Caco-2 (cell line): ENCODE measurements around the gene IGF1. TPM values are rescaled to one million over a fixed set of nuclear protein-coding genes. Genes with fewer than 3 reads are reported as not detected.

ENCODE experiments used
- BruUV-seq: library from RNA; stranded (reverse); fragments of 400-500 nt; replicated peaks from 2 replicates; lab custom pipeline; 2021; lab: Mats Ljungman, UMichigan
- CTCF ChIA-PET: fragments of 300-600 bp; sonication (Branson Sonifier 250); formaldehyde crosslinking; loops from one replicate; lab custom pipeline; 2022; ENCODE audit warnings: antibody characterized with exemption; lab: Charles Lee
- POLR2A ChIA-PET: fragments of 300-600 bp; sonication (Branson Sonifier 250); formaldehyde crosslinking; loops from one replicate; lab custom pipeline; 2022; ENCODE audit warnings: antibody characterized with exemption; lab: Charles Lee
- DNase-seq, 2 experiments: peaks; one replicate each; pipeline versions ENCODE4 v3.0.0 to v3.0.0-alpha.2; 2020 to 2022
- H3K27me3 ChIP-seq: replicated peaks from 2 replicates; pipeline ENCODE4 v1.6.0; 2011; ENCODE audit warnings: low read length; ENCODE audit not compliant: control insufficient read depth, insufficient read depth
- H3K36me3 ChIP-seq: 2 replicates; pipeline ENCODE4 v1.5.1; 2011; ENCODE audit warnings: low read length; ENCODE audit not compliant: control insufficient read depth, insufficient read depth
- H3K4me1 ChIP-seq: fragments of 250-450 bp; sonication (Bioruptor Pico); 2 replicates; pipeline ENCODE4 v1.5.1; 2020; ENCODE audit warnings: mild to moderate bottlenecking
- H3K4me3 ChIP-seq: 2 replicates; pipeline ENCODE4 v1.5.1; 2011; ENCODE audit warnings: low read depth, mild to moderate bottlenecking, control low read depth, low read length
- H3K9me3 ChIP-seq: fragments of 250-450 bp; sonication (Bioruptor Pico); 2 replicates; pipeline ENCODE4 v1.5.1; 2020; ENCODE audit warnings: mild to moderate bottlenecking, moderate library complexity
- H3K27ac Mint-ChIP-seq: one replicate; pipeline ENCODE4 v1.8.0; 2022; ENCODE audit warnings: mixed read lengths; ENCODE audit not compliant: unreplicated experiment
- H3K27me3 Mint-ChIP-seq: one replicate; pipeline ENCODE4 v1.8.0; 2022; ENCODE audit warnings: mixed read lengths; ENCODE audit not compliant: insufficient read depth, unreplicated experiment
- H3K36me3 Mint-ChIP-seq: one replicate; pipeline ENCODE4 v1.8.0; 2022; ENCODE audit warnings: mild to moderate bottlenecking, mixed read lengths; ENCODE audit not compliant: insufficient read depth, unreplicated experiment
- H3K4me1 Mint-ChIP-seq: one replicate; pipeline ENCODE4 v1.8.0; 2022; ENCODE audit warnings: low read depth, mixed read lengths; ENCODE audit not compliant: unreplicated experiment
- H3K4me3 Mint-ChIP-seq: one replicate; pipeline ENCODE4 v1.8.0; 2022; ENCODE audit warnings: mild to moderate bottlenecking, moderate library complexity, mixed read lengths; ENCODE audit not compliant: unreplicated experiment
- H3K9me3 Mint-ChIP-seq: one replicate; pipeline ENCODE4 v1.8.0; 2022; ENCODE audit warnings: mixed read lengths; ENCODE audit not compliant: unreplicated experiment
- intact Hi-C: fragments of 100-400 bp; cut with micrococcal nuclease; formaldehyde crosslinking; loops from one replicate; pipeline ENCODE4 v1.10.0; 2022; ENCODE audit not compliant: unreplicated experiment
- total RNA-seq: library from RNA; stranded (reverse); gene quantifications from 2 replicates; pipeline ENCODE4 v1.2.3, GENCODE V29; 2022
- TF ChIP-seq, protein P1 (sequence below), 2 experiments: fragments of 200-600 bp in 1 of 2; IDR thresholded peaks; 1 replicate in 1 of 2; 2 replicates in 1 of 2; pipeline versions ENCODE4 v1.5.1 to v1.8.0; 2011 to 2022; ENCODE audit warnings: antibody characterized with exemption in 1 of 2, control low read depth in 1 of 2, inconsistent platforms in 1 of 2, low read depth in 1 of 2, low read length in 1 of 2, mild to moderate bottlenecking in 1 of 2, moderate library complexity in 1 of 2; ENCODE audit not compliant: insufficient read depth in 1 of 2, severe bottlenecking in 1 of 2, unreplicated experiment in 1 of 2

IGF1 gene
- total RNA-seq, 1 experiment from 2014 or later, result 2.3 TPM

DNA sequence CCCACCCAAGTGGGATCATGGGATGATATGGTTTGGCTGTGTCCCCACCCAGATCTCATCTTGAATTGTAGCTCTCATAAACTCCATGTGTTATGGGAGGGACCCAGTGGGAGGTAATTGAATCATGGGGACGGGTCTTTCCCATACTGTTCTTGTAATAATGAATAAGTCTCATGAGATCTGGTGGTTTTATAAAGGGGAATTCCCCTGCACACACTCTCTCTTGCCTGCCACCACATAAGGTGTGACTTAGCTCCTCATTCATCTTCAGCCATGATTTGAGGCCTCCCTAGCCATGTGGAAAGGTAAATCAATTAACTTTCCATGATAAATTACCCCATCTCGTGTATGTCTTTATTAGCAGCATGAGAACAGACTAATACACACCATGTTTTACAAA is 109.2 kb downstream of the IGF1 start:
- H3K27ac Mint-ChIP-seq, result no peak overlapping the region
- no TSS peak for BruUV-seq
- H3K27me3 Mint-ChIP-seq, result no peaks in the 10 kb centered on the region
- no peaks in the 10 kb centered on the region for H3K9me3 Mint-ChIP-seq
- TF ChIP-seq, protein P1, sequence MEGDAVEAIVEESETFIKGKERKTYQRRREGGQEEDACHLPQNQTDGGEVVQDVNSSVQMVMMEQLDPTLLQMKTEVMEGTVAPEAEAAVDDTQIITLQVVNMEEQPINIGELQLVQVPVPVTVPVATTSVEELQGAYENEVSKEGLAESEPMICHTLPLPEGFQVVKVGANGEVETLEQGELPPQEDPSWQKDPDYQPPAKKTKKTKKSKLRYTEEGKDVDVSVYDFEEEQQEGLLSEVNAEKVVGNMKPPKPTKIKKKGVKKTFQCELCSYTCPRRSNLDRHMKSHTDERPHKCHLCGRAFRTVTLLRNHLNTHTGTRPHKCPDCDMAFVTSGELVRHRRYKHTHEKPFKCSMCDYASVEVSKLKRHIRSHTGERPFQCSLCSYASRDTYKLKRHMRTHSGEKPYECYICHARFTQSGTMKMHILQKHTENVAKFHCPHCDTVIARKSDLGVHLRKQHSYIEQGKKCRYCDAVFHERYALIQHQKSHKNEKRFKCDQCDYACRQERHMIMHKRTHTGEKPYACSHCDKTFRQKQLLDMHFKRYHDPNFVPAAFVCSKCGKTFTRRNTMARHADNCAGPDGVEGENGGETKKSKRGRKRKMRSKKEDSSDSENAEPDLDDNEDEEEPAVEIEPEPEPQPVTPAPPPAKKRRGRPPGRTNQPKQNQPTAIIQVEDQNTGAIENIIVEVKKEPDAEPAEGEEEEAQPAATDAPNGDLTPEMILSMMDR (IDR thresholded peaks at IDR 0.05; ENCODE audit: insufficient read depth in 1 of 2, low read depth in 1 of 2, low read length in 1 of 2, severe bottlenecking in 1 of 2, unreplicated experiment in 1 of 2), result no peak
- no peaks in the 10 kb centered on the region for H3K9me3 ChIP-seq
- H3K4me1 Mint-ChIP-seq, result no peaks in the 10 kb centered on the region
- H3K36me3 Mint-ChIP-seq, result no peaks in the 10 kb centered on the region
- H3K4me1 ChIP-seq, result no peaks in the 10 kb centered on the region
- H3K4me3 Mint-ChIP-seq, result no peak overlapping the region
- POLR2A ChIA-PET, result no interaction called here
- CTCF ChIA-PET, result no interaction called here
- H3K27me3 ChIP-seq, result no peaks in the 10 kb centered on the region
- no peak for DNase-seq
- no peak overlapping the region for H3K4me3 ChIP-seq
- intact Hi-C loops, result no loop called here
- H3K36me3 ChIP-seq, result no peaks in the 10 kb centered on the region

DNA sequence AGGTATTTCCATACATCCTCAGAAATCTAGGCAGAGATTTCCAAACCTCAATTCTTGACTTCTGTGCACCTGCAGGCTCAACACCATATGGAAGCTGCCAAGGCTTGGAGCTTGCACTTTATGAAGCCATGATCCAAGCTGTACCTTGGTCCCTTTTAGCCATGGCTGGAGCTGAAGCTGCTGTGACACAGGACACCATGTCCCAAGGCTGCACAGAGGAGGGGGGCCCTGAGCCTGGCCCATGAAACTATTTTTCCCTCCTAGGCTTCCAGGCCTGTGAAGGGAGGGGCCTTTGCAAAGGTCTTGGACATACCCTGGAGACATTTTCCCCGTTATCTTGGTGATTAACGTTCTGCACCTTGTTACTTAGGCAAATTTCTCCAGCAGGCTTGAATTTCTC is 110.5 kb downstream of the IGF1 start:
- Histone ChIP-seq H3K27me3 (no peaks in the 10 kb centered on the region), H3K4me3 (no peak overlapping the region), H3K9me3 (no peaks in the 10 kb centered on the region), H3K4me1 (no peaks in the 10 kb centered on the region), H3K36me3 (no peaks in the 10 kb centered on the region)
- intact Hi-C loops, result no loop called here
- H3K27me3 Mint-ChIP-seq, result no peaks in the 10 kb centered on the region
- no peak overlapping the region for H3K4me3 Mint-ChIP-seq
- H3K9me3 Mint-ChIP-seq, result no peaks in the 10 kb centered on the region
- TF ChIP-seq, protein P1 (IDR thresholded peaks at IDR 0.05; ENCODE audit: insufficient read depth in 1 of 2, low read depth in 1 of 2, low read length in 1 of 2, severe bottlenecking in 1 of 2, unreplicated experiment in 1 of 2), result no peak
- H3K27ac Mint-ChIP-seq, result no peak overlapping the region
- CTCF ChIA-PET, result no interaction called here
- no peaks in the 10 kb centered on the region for H3K36me3 Mint-ChIP-seq
- BruUV-seq, result no TSS peak
- POLR2A ChIA-PET, result no interaction called here
- DNase-seq, result no peak
- no peaks in the 10 kb centered on the region for H3K4me1 Mint-ChIP-seq

GRCh38 chr12:102365365-102365764 is 115.0 kb downstream of the IGF1 start:
- ChIA-PET POLR2A (no interaction called here), CTCF (no interaction called here)
- Histone ChIP-seq H3K4me1 (no peaks in the 10 kb centered on the region), H3K9me3 (no peaks in the 10 kb centered on the region), H3K27me3 (no peaks in the 10 kb centered on the region), H3K36me3 (no peaks in the 10 kb centered on the region), H3K4me3 (no peak overlapping the region)
- peaks cover 15% of the 10 kb centered on the region for H3K9me3 Mint-ChIP-seq
- TF ChIP-seq, protein P1 (IDR thresholded peaks at IDR 0.05; ENCODE audit: insufficient read depth in 1 of 2, low read depth in 1 of 2, low read length in 1 of 2, severe bottlenecking in 1 of 2, unreplicated experiment in 1 of 2), result no peak
- no peaks in the 10 kb centered on the region for H3K4me1 Mint-ChIP-seq
- H3K27ac Mint-ChIP-seq, result no peak overlapping the region
- DNase-seq, result no peak
- H3K36me3 Mint-ChIP-seq, result no peaks in the 10 kb centered on the region
- H3K4me3 Mint-ChIP-seq, result no peak overlapping the region
- no TSS peak for BruUV-seq
- intact Hi-C loops, result no loop called here
- H3K27me3 Mint-ChIP-seq, result no peaks in the 10 kb centered on the region
